AG08395 (cell line): ENCODE data around the gene NALCN.
A peak's percentile ranks its signal among the peaks of the same experiment; 100 is the strongest.

Experiments
- DNase-seq: peaks from one replicate; pipeline ENCODE4 v3.0.0; 2012; ENCODE audit warnings: mixed read lengths, low spot score

Gene NALCN

GRCh38 chr13:101204270-101205020, 211.9 kb downstream of the NALCN start:
- DNase-seq = peak; percentile 6

GRCh38 chr13:101202590-101202989, 213.7 kb downstream of the NALCN start:
- no peak for DNase-seq

- DNase-seq = no peak
Observed at GRCh38 chr13:101190976-101191375, 225.3 kb downstream of the NALCN start.

- DNase-seq = no peak
Observed at GRCh38 chr13:101190337-101190736, 226.0 kb downstream of the NALCN start.

GRCh38 chr13:101185606-101186005, 230.7 kb downstream of the NALCN start:
- no peak for DNase-seq

GRCh38 chr13:101181076-101181685, 235.1 kb downstream of the NALCN start:
- no peak for DNase-seq

- DNase-seq = no peak
Observed at GRCh38 chr13:101179021-101179420, 237.3 kb downstream of the NALCN start.

GRCh38 chr13:101178406-101178805, 237.9 kb downstream of the NALCN start:
- DNase-seq = no peak

- DNase-seq = no peak
Observed at GRCh38 chr13:101170306-101170705, 246.0 kb downstream of the NALCN start.

- DNase-seq = peak; percentile 34
Observed at GRCh38 chr13:101157261-101157660, 259.0 kb downstream of the NALCN start.

- DNase-seq = no peak
Observed at GRCh38 chr13:101155920-101156319, 260.4 kb downstream of the NALCN start.

GRCh38 chr13:101152184-101152583, 264.1 kb downstream of the NALCN start:
- no peak for DNase-seq

GRCh38 chr13:101150998-101151397, 265.3 kb downstream of the NALCN start:
- DNase-seq = peak; percentile 44

GRCh38 chr13:101149735-101150384, 266.4 kb downstream of the NALCN start:
- peak; percentile 48 for DNase-seq

- DNase-seq = no peak
Observed at GRCh38 chr13:101146101-101146898, 270.0 kb downstream of the NALCN start.

GRCh38 chr13:101144808-101145419, 271.4 kb downstream of the NALCN start:
- peak; percentile 39 for DNase-seq

GRCh38 chr13:101140936-101141335, 275.4 kb downstream of the NALCN start:
- DNase-seq = no peak

- no peak for DNase-seq
Observed at GRCh38 chr13:101140087-101140770, 276.1 kb downstream of the NALCN start.

- DNase-seq = peak; percentile 45
Observed at GRCh38 chr13:101139081-101139480, 277.2 kb downstream of the NALCN start.

- DNase-seq = peak; percentile 74
Observed at GRCh38 chr13:101127741-101128353, 288.5 kb downstream of the NALCN start.

- no peak for DNase-seq
Observed at GRCh38 chr13:101123028-101123427, 293.3 kb downstream of the NALCN start.
